NB4 (cell line): ENCODE measurements around the gene FMO5.

Experiments used
- DNase-seq: peaks from one replicate; pipeline ENCODE4 v3.0.0; 2010; ENCODE audit warnings: low read depth
- H3K4me3 ChIP-seq: one replicate; pipeline ENCODE4 v1.5.1; 2011; ENCODE audit warnings: mild to moderate bottlenecking, low read depth, low read length, moderate library complexity
- CTCF ChIP-seq: IDR thresholded peaks from one replicate; pipeline ENCODE4 v1.5.1; 2012; ENCODE audit warnings: low read depth, low read length
- MAX ChIP-seq: IDR thresholded peaks from 2 replicates; pipeline ENCODE4 v1.6.1; 2011; ENCODE audit warnings: low read depth, low read length
- MYC ChIP-seq: IDR thresholded peaks from 2 replicates; pipeline ENCODE4 v1.6.1; 2011; ENCODE audit warnings: low read depth, low read length
- POLR2A ChIP-seq: IDR thresholded peaks from 2 replicates; pipeline ENCODE4 v1.6.1; 2011; ENCODE audit warnings: mild to moderate bottlenecking; ENCODE audit not compliant: insufficient read length; ENCODE audit errors: extremely low read depth

FMO5 gene

GRCh38 chr1:147225193-147225730 lies at the start of gene FMO5:
Gene FMO5 (minus strand): TSS chr1:147225339. CDS start chr1:147225029, 310 bp downstream.
- DNase-seq: peak; percentile 73
- TF ChIP-seq POLR2A: no peak
- no peak for TF ChIP-seq MYC
- TF ChIP-seq MAX: no peak
- no peak for TF ChIP-seq CTCF
- peak within 1 kb of the TSS; percentile 54 for H3K4me3 ChIP-seq

GRCh38 chr1:147273409-147274336 lies 48.5 kb upstream of the FMO5 start:
- TF ChIP-seq POLR2A (no peak), CTCF (peak; percentile 40), MAX (no peak), MYC (no peak)
- no peak overlapping the region for H3K4me3 ChIP-seq
- DNase-seq: peak; percentile 64

- TF ChIP-seq MYC (no peak), CTCF (no peak), MAX (no peak), POLR2A (no peak)
- DNase-seq: no peak
These were observed 46.9 kb upstream of the FMO5 start for GRCh38 chr1:147272042-147272441.

GRCh38 chr1:147270721-147271120 lies 45.6 kb upstream of the FMO5 start:
- DNase-seq: no peak
- H3K4me3 ChIP-seq: no peak overlapping the region
- no peak for TF ChIP-seq POLR2A
- TF ChIP-seq MAX: no peak
- no peak for TF ChIP-seq CTCF
- TF ChIP-seq MYC: no peak

More at GRCh38 chr1:147272042-147272441, 46.9 kb upstream of the FMO5 start:
- H3K4me3 ChIP-seq: no peak overlapping the region

- no peak overlapping the region for H3K4me3 ChIP-seq
- DNase-seq: no peak
- TF ChIP-seq CTCF: no peak
- TF ChIP-seq MAX: no peak
- TF ChIP-seq MYC: no peak
- TF ChIP-seq POLR2A: no peak
These were observed 42.6 kb upstream of the FMO5 start for GRCh38 chr1:147267711-147268110.
